Neural cell (in vitro differentiated cells): ENCODE measurements around the gene ABRAXAS1. TPM values are rescaled to one million over a fixed set of nuclear protein-coding genes. Genes with fewer than 3 reads are reported as not detected.

Experiments used
- H2AFZ ChIP-seq: fragments of 200-600, 300-800 bp; sonication (generic), shearing (Covaris generic); 2 replicates; pipeline ENCODE4 v1.6.0; 2014; ENCODE audit warnings: low read depth, mild to moderate bottlenecking, antibody characterized with exemption, low read length, moderate library complexity
- H3F3A ChIP-seq: fragments of 200-600 bp; shearing (Covaris generic); 2 replicates; pipeline ENCODE4 v1.6.1; 2016; ENCODE audit warnings: mild to moderate bottlenecking, moderate library complexity, mixed read lengths, antibody characterized with exemption, low read length; ENCODE audit not compliant: insufficient read depth, poor library complexity, severe bottlenecking
- H3K27ac ChIP-seq: fragments of 200-600, 300-800 bp; sonication (generic), shearing (Covaris generic); 2 replicates; pipeline ENCODE4 v1.5.1; 2014; ENCODE audit warnings: mild to moderate bottlenecking, low read length, moderate library complexity
- H3K27me3 ChIP-seq: fragments of 300-800, 200-600 bp; sonication (generic), shearing (Covaris generic); 2 replicates; pipeline ENCODE4 v1.6.0; 2014; ENCODE audit warnings: mild to moderate bottlenecking, low read depth, low read length, moderate library complexity; ENCODE audit not compliant: insufficient read depth
- H3K36me3 ChIP-seq: fragments of 300-800, 200-600 bp; sonication (generic), shearing (Covaris generic); 2 replicates; pipeline ENCODE4 v1.5.1; 2014; ENCODE audit warnings: mild to moderate bottlenecking, antibody characterized with exemption, low read length, moderate library complexity; ENCODE audit not compliant: insufficient read depth
- H3K4me2 ChIP-seq: fragments of 300-800, 200-600 bp; sonication (generic), shearing (Covaris generic); 2 replicates; pipeline ENCODE4 v1.6.0; 2014; ENCODE audit warnings: mild to moderate bottlenecking, low read length
- H3K4me3 ChIP-seq: fragments of 300-800, 200-600 bp; sonication (generic), shearing (Covaris generic); 2 replicates; pipeline ENCODE4 v1.5.1; 2014; ENCODE audit warnings: mild to moderate bottlenecking, low read length, moderate library complexity
- H3K79me2 ChIP-seq: fragments of 200-600 bp; shearing (Covaris generic); replicated peaks from 2 replicates; pipeline ENCODE4 v1.6.0; 2014; ENCODE audit warnings: mild to moderate bottlenecking, low read length, moderate library complexity; ENCODE audit not compliant: insufficient read depth
- H3K9ac ChIP-seq: fragments of 300-800, 200-600 bp; sonication (generic), shearing (Covaris generic); 2 replicates; pipeline ENCODE4 v1.6.1; 2016; ENCODE audit warnings: mild to moderate bottlenecking, low read length, mixed read lengths
- H3K9me2 ChIP-seq: fragments of 200-600 bp; shearing (Covaris generic); 2 replicates; pipeline ENCODE4 v1.6.1; 2016; ENCODE audit warnings: mild to moderate bottlenecking, low read length, mixed read lengths; ENCODE audit not compliant: insufficient read depth
- H3K9me3 ChIP-seq: fragments of 200-600, 300-800 bp; sonication (generic), shearing (Covaris generic); 2 replicates; pipeline ENCODE4 v1.6.1; 2016; ENCODE audit warnings: mild to moderate bottlenecking, mixed run types, low read length, moderate library complexity, mixed read lengths
- H4K20me1 ChIP-seq: fragments of 200-600 bp; shearing (Covaris generic); 2 replicates; pipeline ENCODE4 v1.6.1; 2016; ENCODE audit warnings: mild to moderate bottlenecking, mixed run types; ENCODE audit not compliant: insufficient read depth
- EP300 ChIP-seq: fragments of 450-650 bp; conservative IDR thresholded peaks from 2 replicates; pipeline ENCODE4 v1.6.1; 2014; ENCODE audit warnings: antibody characterized with exemption, mild to moderate bottlenecking, moderate library complexity; ENCODE audit not compliant: poor library complexity, severe bottlenecking
- EZH2 ChIP-seq: fragments of 200-600, 300-800 bp; shearing (Covaris generic), sonication (generic); IDR thresholded peaks from 2 replicates; pipeline ENCODE4 v1.6.1; 2014; ENCODE audit warnings: antibody characterized with exemption, low read length, borderline replicate concordance, mild to moderate bottlenecking; ENCODE audit not compliant: insufficient read depth, poor library complexity, severe bottlenecking
- MXI1 ChIP-seq: fragments of 450-650 bp; conservative IDR thresholded peaks from 2 replicates; pipeline ENCODE4 v1.6.1; 2014; ENCODE audit warnings: antibody characterized with exemption, mild to moderate bottlenecking; ENCODE audit not compliant: poor library complexity, severe bottlenecking
- POLR2AphosphoS5 ChIP-seq: IDR thresholded peaks from 2 replicates; pipeline ENCODE4 v1.6.1; 2012
- RAD21 ChIP-seq: fragments of 450-650 bp; conservative IDR thresholded peaks from 2 replicates; pipeline ENCODE4 v1.6.1; 2014; ENCODE audit warnings: antibody characterized with exemption, mild to moderate bottlenecking, moderate library complexity
- SMC3 ChIP-seq: fragments of 450-650 bp; conservative IDR thresholded peaks from 2 replicates; pipeline ENCODE4 v1.6.1; 2014; ENCODE audit warnings: antibody characterized with exemption, mild to moderate bottlenecking, moderate library complexity; ENCODE audit not compliant: poor library complexity
- TAF1 ChIP-seq: IDR thresholded peaks from 2 replicates; pipeline ENCODE4 v1.6.1; 2012; ENCODE audit warnings: low read depth
- polyA plus RNA-seq: library from polyadenylated mRNA; depleted of rRNA; stranded (reverse); fragments of >200 nt; gene quantifications from 2 replicates; pipeline ENCODE4 v1.2.3, GENCODE V29; 2014
- TF ChIP-seq, protein P1 (sequence below): fragments of 450-650 bp; IDR thresholded peaks from 2 replicates; pipeline ENCODE4 v1.5.1; 2014; ENCODE audit warnings: antibody characterized with exemption, mild to moderate bottlenecking, moderate library complexity; ENCODE audit not compliant: poor library complexity, severe bottlenecking
- TF ChIP-seq, protein P2 (sequence below): IDR thresholded peaks from 2 replicates; pipeline ENCODE4 v1.6.1; 2012; ENCODE audit warnings: borderline replicate concordance

Gene ABRAXAS1
- polyA plus RNA-seq, 1 donor from 2014 or later = 1.1 TPM

DNA sequence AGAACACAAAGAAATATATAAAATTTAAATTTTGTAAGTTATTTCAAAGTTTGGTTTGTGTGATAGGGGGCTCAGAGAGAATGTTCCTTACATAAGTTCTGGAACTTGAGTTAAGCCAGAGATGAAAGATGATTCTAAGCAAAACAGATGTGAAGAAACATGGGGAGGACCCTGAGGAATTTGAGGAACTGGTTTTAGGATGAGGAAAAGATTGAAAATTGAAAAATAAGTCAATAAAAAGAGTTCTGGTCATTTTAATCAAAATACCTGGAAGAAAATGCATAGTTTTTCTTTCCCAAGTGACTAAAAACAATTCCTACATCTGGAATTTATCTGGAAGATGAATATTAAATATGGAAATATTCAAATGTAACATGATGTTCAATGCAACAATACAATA lies 66.7 kb downstream of the ABRAXAS1 start:
- H3K4me3 ChIP-seq = no peak overlapping the region
- H3F3A ChIP-seq = no peaks in the 10 kb centered on the region
- H3K27ac ChIP-seq = no peak overlapping the region
- H3K79me2 ChIP-seq = no peaks in the 10 kb centered on the region
- H4K20me1 ChIP-seq = no peaks in the 10 kb centered on the region
- no peaks in the 10 kb centered on the region for H3K9me2 ChIP-seq
- no peak overlapping the region for H2AFZ ChIP-seq
- no peak overlapping the region for H3K9ac ChIP-seq
- H3K27me3 ChIP-seq = no peaks in the 10 kb centered on the region
- H3K9me3 ChIP-seq = no peaks in the 10 kb centered on the region
- no peak overlapping the region for H3K4me2 ChIP-seq
- TF ChIP-seq SMC3 (no peak), RAD21 (no peak), MXI1 (no peak), EP300 (no peak), TAF1 (no peak), POLR2AphosphoS5 (no peak), EZH2 (no peak)
- TF ChIP-seq, protein P1, sequence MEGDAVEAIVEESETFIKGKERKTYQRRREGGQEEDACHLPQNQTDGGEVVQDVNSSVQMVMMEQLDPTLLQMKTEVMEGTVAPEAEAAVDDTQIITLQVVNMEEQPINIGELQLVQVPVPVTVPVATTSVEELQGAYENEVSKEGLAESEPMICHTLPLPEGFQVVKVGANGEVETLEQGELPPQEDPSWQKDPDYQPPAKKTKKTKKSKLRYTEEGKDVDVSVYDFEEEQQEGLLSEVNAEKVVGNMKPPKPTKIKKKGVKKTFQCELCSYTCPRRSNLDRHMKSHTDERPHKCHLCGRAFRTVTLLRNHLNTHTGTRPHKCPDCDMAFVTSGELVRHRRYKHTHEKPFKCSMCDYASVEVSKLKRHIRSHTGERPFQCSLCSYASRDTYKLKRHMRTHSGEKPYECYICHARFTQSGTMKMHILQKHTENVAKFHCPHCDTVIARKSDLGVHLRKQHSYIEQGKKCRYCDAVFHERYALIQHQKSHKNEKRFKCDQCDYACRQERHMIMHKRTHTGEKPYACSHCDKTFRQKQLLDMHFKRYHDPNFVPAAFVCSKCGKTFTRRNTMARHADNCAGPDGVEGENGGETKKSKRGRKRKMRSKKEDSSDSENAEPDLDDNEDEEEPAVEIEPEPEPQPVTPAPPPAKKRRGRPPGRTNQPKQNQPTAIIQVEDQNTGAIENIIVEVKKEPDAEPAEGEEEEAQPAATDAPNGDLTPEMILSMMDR = no peak
- TF ChIP-seq, protein P2, sequence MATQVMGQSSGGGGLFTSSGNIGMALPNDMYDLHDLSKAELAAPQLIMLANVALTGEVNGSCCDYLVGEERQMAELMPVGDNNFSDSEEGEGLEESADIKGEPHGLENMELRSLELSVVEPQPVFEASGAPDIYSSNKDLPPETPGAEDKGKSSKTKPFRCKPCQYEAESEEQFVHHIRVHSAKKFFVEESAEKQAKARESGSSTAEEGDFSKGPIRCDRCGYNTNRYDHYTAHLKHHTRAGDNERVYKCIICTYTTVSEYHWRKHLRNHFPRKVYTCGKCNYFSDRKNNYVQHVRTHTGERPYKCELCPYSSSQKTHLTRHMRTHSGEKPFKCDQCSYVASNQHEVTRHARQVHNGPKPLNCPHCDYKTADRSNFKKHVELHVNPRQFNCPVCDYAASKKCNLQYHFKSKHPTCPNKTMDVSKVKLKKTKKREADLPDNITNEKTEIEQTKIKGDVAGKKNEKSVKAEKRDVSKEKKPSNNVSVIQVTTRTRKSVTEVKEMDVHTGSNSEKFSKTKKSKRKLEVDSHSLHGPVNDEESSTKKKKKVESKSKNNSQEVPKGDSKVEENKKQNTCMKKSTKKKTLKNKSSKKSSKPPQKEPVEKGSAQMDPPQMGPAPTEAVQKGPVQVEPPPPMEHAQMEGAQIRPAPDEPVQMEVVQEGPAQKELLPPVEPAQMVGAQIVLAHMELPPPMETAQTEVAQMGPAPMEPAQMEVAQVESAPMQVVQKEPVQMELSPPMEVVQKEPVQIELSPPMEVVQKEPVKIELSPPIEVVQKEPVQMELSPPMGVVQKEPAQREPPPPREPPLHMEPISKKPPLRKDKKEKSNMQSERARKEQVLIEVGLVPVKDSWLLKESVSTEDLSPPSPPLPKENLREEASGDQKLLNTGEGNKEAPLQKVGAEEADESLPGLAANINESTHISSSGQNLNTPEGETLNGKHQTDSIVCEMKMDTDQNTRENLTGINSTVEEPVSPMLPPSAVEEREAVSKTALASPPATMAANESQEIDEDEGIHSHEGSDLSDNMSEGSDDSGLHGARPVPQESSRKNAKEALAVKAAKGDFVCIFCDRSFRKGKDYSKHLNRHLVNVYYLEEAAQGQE = no peak
- peaks cover 4% of the 10 kb centered on the region for H3K36me3 ChIP-seq

DNA sequence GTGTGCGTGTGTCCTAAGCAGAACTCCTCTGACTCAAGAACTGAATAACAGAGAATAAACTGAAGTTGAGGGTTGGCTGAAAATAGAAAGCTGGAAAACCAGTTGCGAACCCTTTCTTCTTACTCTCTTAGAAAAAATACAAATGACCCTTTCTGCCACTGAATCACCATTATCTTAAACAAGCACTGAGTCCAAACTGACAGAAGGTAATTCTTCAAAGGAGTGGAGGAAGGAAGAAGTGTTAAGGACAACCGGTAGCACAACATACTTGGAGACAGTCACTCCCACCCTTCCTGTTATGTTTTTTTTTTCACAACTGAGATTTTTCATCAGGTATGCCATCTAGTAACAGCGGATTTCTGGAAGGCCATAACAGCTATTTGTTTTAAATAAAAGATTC lies 67.3 kb downstream of the ABRAXAS1 start:
- Histone ChIP-seq H3K4me3 (no peak overlapping the region), H3F3A (no peaks in the 10 kb centered on the region), H3K9me2 (no peaks in the 10 kb centered on the region), H2AFZ (no peak overlapping the region), H3K27ac (no peak overlapping the region), H3K36me3 (peaks cover 4% of the 10 kb centered on the region), H3K79me2 (no peaks in the 10 kb centered on the region), H3K27me3 (no peaks in the 10 kb centered on the region), H3K9ac (no peak overlapping the region), H3K4me2 (no peak overlapping the region), H4K20me1 (no peaks in the 10 kb centered on the region), H3K9me3 (no peaks in the 10 kb centered on the region)
- TF ChIP-seq EP300 (no peak), TAF1 (no peak), RAD21 (no peak), POLR2AphosphoS5 (no peak), EZH2 (no peak), MXI1 (no peak)
- TF ChIP-seq, protein P1 = no peak
- TF ChIP-seq, protein P2 = no peak
